Measurements from ENCODE around the gene NLRX1.
"Not testable (repeated sequence)": the region's sequence is repeated elsewhere in the genome, so short reads cannot be mapped to it uniquely, and the experiment has no call there.

NLRX1 gene

GRCh38 chr11:119188887-119189286 lies 20.4 kb downstream of the NLRX1 start:
- TF ChIP-seq CTCF (IDR thresholded peaks at IDR 0.05) (no peak), ZFX (IDR thresholded peaks at IDR 0.05; ENCODE audit: borderline replicate concordance) (no peak)

GRCh38 chr11:119189393-119189792 lies 20.9 kb downstream of the NLRX1 start:
- TF ChIP-seq CTCF (IDR thresholded peaks at IDR 0.05) (no peak), ZFX (IDR thresholded peaks at IDR 0.05; ENCODE audit: borderline replicate concordance) (no peak)
- H3K27ac ChIP-seq, result no peak overlapping the region

More at GRCh38 chr11:119188887-119189286, 20.4 kb downstream of the NLRX1 start:
- H3K27ac ChIP-seq, result no peak overlapping the region

- no peak for TF ChIP-seq CTCF (IDR thresholded peaks at IDR 0.05)
- TF ChIP-seq ZFX (IDR thresholded peaks at IDR 0.05; ENCODE audit: borderline replicate concordance), result no peak
Observed at GRCh38 chr11:119190531-119190930, 22.0 kb downstream of the NLRX1 start.

GRCh38 chr11:119191265-119191664 lies 22.7 kb downstream of the NLRX1 start:
- not testable (repeated sequence) for H3K27ac ChIP-seq

More at GRCh38 chr11:119190531-119190930, 22.0 kb downstream of the NLRX1 start:
- no peak overlapping the region for H3K27ac ChIP-seq

- H3K27ac ChIP-seq, result no peak overlapping the region
- TF ChIP-seq CTCF (IDR thresholded peaks at IDR 0.05) (no peak), ZFX (IDR thresholded peaks at IDR 0.05; ENCODE audit: borderline replicate concordance) (no peak)
Observed at GRCh38 chr11:119192111-119192510, 23.6 kb downstream of the NLRX1 start.

GRCh38 chr11:119193001-119193400 lies 24.5 kb downstream of the NLRX1 start:
- TF ChIP-seq ZFX (IDR thresholded peaks at IDR 0.05; ENCODE audit: borderline replicate concordance) (no peak), CTCF (IDR thresholded peaks at IDR 0.05) (no peak)
- H3K27ac ChIP-seq, result no peak overlapping the region

- TF ChIP-seq ZFX (IDR thresholded peaks at IDR 0.05; ENCODE audit: borderline replicate concordance) (no peak), CTCF (IDR thresholded peaks at IDR 0.05) (no peak)
- no peak overlapping the region for H3K27ac ChIP-seq
Observed at GRCh38 chr11:119193626-119194025, 25.1 kb downstream of the NLRX1 start.

- no peak overlapping the region for H3K27ac ChIP-seq
- TF ChIP-seq ZFX (IDR thresholded peaks at IDR 0.05; ENCODE audit: borderline replicate concordance) (no peak), CTCF (IDR thresholded peaks at IDR 0.05) (no peak)
Observed at GRCh38 chr11:119194811-119195440, 26.4 kb downstream of the NLRX1 start.
